ENCODE results near the gene SH2B2.
"Not testable (repeated sequence)": the region's sequence is repeated elsewhere in the genome, so short reads cannot be mapped to it uniquely, and the experiment has no call there.

SH2B2 gene

DNA sequence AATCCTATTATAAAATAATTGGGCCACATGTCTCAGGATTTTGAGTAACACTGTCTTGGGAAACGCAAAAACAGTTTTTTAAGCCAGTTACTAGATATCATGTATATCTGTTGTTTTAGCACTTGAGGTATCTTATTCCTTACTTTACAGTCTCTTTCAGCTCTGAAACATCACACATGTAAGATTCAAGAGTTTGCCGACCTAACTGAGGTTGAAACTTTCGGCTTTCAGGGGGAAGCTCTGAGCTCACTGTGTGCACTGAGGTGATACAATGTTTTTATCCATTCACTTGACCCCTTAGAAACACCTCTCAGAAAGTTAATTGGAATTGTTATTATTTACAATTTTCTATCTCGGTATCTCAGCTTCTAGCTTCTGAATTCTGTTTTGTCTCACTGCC lies 50.8 kb downstream of the SH2B2 start:
- DNase-seq: not testable (repeated sequence)

DNA sequence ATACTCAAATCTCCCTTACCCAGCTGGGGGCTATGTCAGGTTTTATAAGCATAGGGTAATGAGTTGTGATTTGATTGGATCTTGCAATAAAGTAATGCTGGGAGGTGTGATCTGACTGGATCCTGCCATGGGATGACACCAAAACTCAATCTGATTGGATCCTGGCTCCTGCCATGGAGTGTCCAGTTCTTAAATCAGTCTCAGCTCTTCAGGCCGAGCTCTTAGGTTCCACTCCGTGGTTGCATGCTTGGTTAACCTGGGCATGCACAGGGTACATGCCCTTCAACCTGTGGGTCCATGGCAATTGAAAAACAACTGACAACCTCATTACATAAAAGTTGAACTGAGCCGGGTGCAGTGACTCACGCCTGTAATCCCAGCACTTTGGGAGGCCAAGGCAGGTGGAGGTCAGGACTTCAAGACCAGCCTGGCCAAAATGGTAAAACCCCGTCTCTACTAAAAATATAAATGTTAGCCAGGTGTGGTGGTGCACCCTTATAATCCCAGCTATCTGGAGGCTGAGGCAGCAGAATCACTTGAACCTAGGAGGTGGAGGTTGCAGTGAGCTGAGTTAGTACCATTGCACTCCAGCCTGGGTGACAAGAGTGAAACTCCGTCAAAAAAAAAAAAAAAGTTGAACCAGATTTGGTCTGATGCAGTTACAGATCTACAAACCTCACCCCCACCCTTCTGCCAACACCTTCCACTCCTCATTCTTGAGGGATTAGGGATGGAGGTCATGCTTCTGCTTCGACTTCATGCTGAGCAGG lies 54.1 kb downstream of the SH2B2 start:
- DNase-seq: not testable (repeated sequence)

DNA sequence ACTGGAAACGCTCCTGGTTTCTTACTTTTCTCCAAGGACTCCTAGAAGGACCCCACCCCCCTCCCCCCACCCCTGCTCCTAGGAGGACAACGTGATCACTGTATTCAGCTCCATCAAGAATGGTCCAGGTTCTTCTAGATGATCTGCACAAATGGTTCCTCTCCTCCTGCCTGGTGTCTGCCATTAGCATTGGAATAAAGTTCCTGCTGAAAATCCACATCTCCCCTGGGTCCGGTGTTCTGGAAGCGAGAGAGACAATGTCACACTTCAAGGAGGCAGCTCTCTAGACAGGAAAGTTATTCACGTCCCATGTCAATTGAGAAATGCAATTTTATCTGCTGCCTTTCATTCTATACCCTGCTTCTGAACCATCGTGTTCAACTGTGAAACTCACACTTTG lies 60.3 kb downstream of the SH2B2 start:
- not testable (repeated sequence) for DNase-seq

DNA sequence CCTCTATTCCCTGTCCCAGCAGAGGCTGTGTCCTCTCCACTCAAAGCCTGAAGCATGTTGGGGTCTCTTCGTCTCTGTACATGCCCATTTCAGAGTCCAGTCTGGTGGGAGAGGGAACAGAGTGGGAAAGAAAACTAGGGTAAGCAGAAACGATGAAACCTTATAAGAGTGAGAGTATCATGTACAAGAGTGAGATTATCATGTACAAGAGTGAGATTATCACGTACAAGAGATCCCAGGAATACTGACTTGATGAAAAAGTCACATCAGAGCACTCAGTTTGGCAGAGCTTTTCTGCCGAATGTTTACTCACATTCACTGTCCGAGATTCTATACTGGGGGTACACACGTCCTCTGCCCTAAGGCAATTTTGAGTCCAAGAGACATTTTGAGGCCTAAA lies 69.7 kb downstream of the SH2B2 start, which contains the start of gene SPDYE6:
Gene SPDYE6, minus strand, starts transcription at position 101 of the 400 bp plus-strand sequence. CDS start 421 bp downstream, outside the sequence.
- DNase-seq: not testable (repeated sequence)

DNA sequence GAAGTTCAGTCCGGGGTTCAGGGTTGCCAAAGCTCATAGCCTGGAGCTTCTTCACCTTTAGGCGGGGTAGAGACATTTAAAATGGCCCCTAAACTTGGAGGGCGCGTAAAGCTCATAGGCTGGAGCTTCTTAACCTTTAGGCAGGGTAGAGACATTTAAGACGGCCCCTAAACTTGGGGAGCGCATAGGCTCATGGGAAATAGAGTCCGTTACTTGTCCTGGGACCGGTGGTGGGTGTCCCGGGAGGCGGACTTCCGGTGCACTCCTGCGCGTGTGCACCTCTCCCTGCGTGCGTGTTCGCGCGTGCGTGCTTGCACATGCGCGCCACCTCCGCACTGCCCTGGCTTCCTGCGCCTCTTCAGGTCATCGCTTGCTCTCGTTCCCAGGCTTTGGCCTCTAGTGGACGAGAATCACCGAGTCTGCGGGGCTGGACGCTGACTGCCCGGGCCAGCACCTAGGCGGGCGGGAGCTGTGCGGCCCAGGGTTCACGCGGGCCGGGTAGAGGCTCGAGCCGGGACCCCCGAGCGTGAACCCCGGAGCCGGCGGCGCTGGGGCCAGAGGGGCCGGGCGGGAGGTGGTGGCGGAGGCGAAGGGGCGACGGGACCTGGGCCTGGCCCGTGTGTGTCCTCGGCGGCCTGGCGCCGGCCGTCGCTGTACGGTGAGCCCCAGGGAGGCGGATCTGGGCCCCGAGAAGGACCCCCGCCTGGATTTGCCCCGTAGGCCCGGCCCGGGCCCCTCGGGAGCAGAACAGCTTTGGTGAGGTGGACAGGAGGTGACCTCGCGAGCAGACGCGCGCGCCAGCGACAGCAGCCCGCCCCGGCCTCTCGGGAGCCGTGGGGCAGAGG lies 77.1 kb downstream of the SH2B2 start:
- peak; percentile 97 for DNase-seq

DNA sequence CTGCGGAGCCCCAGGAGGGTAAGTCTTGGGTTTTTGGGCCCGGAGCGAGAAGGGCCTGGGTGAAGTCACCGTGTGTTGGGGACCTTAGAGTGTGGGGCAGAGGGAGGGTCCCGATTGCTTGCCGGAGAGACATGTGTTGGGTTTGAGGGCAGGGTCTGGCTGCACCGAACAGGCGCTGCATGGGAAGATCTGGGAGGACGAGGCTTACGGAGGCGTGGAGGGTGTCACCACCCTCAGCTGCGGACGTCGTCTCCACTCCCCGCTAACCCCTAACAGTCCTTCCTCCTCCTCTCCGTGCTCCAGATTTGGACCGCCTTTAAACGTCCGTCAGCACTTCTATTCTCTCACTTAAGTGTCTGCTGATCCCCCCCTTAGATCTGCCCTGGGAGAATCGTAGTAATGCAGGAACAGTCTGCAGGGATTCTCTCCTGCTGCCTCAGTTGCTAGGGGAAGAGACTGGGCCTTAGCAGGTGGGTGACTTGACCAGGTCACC lies 77.8 kb downstream of the SH2B2 start:
- peak; percentile 2 for DNase-seq

DNA sequence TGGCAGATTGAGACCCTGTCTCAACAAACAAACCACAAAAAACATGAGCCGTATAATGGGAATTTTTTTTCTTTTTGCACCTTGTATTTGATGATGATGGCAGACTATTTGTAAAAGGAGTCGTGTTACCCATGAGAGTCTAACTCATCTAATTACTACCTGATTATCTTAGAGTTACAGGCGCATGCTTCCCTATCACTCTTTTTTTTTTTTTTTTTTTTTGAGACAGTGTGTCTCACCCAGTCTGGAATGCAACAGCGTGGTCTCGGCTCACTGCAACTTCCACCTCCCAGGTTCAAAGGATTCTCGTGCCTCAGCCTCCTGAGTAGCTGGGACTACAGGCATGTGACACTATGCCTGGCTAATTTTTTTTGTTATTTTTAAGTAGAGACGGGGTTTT lies 78.7 kb downstream of the SH2B2 start:
- DNase-seq: not testable (repeated sequence)

DNA sequence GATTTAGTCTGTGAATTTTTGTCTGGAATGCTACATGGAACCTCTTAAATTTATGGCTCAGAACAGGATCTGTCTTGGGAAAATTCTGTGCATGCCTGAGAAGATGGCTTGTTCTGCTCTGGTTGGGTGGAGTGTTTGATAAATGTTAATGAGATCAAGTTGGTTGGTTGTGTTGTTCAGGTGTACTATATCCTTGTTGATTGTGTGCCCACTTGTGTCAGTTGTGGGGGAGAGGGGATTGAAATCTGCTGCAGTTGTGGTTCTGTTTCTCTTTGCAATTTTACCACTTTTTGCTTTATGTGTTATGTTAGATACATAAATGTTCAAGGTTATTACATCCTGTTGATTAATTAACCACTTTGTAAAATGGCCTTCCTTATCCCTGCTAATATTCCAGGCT lies 83.4 kb downstream of the SH2B2 start:
- not testable (repeated sequence) for DNase-seq
